Mammary epithelial cell (primary cell): ENCODE measurements around the gene MCL1.

Experiments
- EZH2 ChIP-seq: IDR thresholded peaks from 2 replicates; pipeline ENCODE4 v1.6.1; 2012; ENCODE audit warnings: low read length, inconsistent platforms, borderline replicate concordance
- TF ChIP-seq, protein P1 (sequence below), 2 donors: IDR thresholded peaks in 1 of 2; conservative IDR thresholded peaks in 1 of 2; 2 replicates each; pipeline ENCODE4 v1.5.1; 2011 to 2012; ENCODE audit warnings: inconsistent platforms in 2 of 2, low read length in 2 of 2, mild to moderate bottlenecking in 2 of 2, control low read depth in 1 of 2, low read depth in 1 of 2; ENCODE audit not compliant: insufficient read depth in 1 of 2; ENCODE audit errors: extremely low read depth in 1 of 2

DNA sequence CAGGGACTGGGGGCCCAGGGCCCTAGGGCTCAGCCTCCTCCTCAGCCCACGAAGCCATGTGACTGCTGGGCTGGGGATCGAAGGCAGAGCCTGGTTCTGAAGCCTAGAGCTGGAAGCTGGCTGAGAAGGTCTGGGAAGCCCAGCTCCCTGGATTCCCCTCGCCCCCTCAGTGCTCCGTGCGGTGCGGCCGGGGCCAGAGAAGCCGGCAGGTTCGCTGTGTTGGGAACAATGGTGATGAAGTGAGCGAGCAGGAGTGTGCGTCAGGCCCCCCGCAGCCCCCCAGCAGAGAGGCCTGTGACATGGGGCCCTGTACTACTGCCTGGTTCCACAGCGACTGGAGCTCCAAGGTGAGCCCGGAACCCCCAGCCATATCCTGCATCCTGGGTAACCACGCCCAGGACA, 21.1 kb downstream of the MCL1 start:
- TF ChIP-seq, protein P1, sequence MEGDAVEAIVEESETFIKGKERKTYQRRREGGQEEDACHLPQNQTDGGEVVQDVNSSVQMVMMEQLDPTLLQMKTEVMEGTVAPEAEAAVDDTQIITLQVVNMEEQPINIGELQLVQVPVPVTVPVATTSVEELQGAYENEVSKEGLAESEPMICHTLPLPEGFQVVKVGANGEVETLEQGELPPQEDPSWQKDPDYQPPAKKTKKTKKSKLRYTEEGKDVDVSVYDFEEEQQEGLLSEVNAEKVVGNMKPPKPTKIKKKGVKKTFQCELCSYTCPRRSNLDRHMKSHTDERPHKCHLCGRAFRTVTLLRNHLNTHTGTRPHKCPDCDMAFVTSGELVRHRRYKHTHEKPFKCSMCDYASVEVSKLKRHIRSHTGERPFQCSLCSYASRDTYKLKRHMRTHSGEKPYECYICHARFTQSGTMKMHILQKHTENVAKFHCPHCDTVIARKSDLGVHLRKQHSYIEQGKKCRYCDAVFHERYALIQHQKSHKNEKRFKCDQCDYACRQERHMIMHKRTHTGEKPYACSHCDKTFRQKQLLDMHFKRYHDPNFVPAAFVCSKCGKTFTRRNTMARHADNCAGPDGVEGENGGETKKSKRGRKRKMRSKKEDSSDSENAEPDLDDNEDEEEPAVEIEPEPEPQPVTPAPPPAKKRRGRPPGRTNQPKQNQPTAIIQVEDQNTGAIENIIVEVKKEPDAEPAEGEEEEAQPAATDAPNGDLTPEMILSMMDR (conservative IDR thresholded peaks at IDR 0.05 in 1 of 2, IDR thresholded peaks at IDR 0.05 in 1 of 2; ENCODE audit: extremely low read depth in 1 of 2, insufficient read depth in 1 of 2, low read depth in 1 of 2, low read length in 2 of 2) = no peak
- no peak for TF ChIP-seq EZH2
